Tibial artery (tissue), 4 donors: ENCODE measurements around the gene KIF26B.

Experiments used
- DNase-seq, 2 donors: peaks; one replicate each; pipeline ENCODE4 v3.0.0-alpha.2; 2019
- H3K27ac ChIP-seq, 2 donors: fragments of 200-600 bp; sonication (generic) in 1 of 2; 1 replicate in 1 of 2; 2 replicates in 1 of 2; pipeline ENCODE4 v1.5.1; 2018 to 2019; ENCODE audit warnings: mild to moderate bottlenecking in 1 of 2
- H3K27me3 ChIP-seq, 2 donors: fragments of 200-600 bp; sonication (generic) in 1 of 2; one replicate each; pipeline versions ENCODE4 v1.5.1 to v1.6.0; 2016 to 2019
- H3K36me3 ChIP-seq, 3 donors: fragments of 200-600 bp; sonication (generic) in 2 of 3; one replicate each; pipeline ENCODE4 v1.5.1; 2016 to 2019; ENCODE audit warnings: mild to moderate bottlenecking in 2 of 3
- H3K4me1 ChIP-seq, 4 donors: fragments of 200-600 bp; sonication (generic) in 2 of 4; 1 replicate in 3 of 4; 2 replicates in 1 of 4; pipeline ENCODE4 v1.5.1; 2016 to 2019
- H3K4me3 ChIP-seq, 2 donors: fragments of 200-600 bp; sonication (generic) in 1 of 2; 1 replicate in 1 of 2; 2 replicates in 1 of 2; pipeline ENCODE4 v1.5.1; 2018 to 2019; ENCODE audit warnings: mild to moderate bottlenecking in 2 of 2
- H3K9me3 ChIP-seq, 3 donors: fragments of 200-600 bp; sonication (generic) in 1 of 3; one replicate each; pipeline ENCODE4 v1.5.1; 2016 to 2019
- intact Hi-C: fragments of 100-400 bp; cut with DNase I; formaldehyde crosslinking; loops from one replicate; pipeline ENCODE4 v1.15.0; 2023; ENCODE audit warnings: low total_unique reads
- TF ChIP-seq, protein P1 (sequence below), 2 experiments: fragments of 200-600 bp in 1 of 2; fragments of 450-650 bp in 1 of 2; IDR thresholded peaks; one replicate each; pipeline ENCODE4 v1.5.1; 2017 to 2019; ENCODE audit warnings: antibody characterized with exemption in 2 of 2, mild to moderate bottlenecking in 1 of 2, moderate library complexity in 1 of 2

The KIF26B gene

DNA sequence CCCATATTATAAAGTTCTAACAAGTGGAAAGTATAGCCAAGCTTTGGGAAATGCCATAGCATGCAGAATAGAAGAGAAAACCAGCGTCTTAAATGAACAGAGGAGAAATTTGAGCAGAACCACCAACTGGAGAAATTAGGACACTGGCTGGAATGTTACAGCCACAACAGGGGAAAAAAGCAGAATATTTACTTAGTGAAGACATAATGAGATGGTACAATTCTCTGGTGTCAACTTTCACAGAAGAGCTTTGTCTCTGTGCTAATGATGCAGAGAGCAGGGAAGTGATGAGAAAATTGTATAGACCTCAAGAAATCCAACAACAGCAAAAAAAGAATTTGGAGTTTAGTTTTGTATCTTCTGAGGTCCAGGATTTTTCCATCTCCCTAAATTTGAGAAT lies 249.7 kb downstream of the KIF26B start:
- no peaks in the 10 kb centered on the region for H3K9me3 ChIP-seq
- H3K36me3 ChIP-seq = no peaks in the 10 kb centered on the region
- H3K4me3 ChIP-seq = no peak overlapping the region
- TF ChIP-seq, protein P1, sequence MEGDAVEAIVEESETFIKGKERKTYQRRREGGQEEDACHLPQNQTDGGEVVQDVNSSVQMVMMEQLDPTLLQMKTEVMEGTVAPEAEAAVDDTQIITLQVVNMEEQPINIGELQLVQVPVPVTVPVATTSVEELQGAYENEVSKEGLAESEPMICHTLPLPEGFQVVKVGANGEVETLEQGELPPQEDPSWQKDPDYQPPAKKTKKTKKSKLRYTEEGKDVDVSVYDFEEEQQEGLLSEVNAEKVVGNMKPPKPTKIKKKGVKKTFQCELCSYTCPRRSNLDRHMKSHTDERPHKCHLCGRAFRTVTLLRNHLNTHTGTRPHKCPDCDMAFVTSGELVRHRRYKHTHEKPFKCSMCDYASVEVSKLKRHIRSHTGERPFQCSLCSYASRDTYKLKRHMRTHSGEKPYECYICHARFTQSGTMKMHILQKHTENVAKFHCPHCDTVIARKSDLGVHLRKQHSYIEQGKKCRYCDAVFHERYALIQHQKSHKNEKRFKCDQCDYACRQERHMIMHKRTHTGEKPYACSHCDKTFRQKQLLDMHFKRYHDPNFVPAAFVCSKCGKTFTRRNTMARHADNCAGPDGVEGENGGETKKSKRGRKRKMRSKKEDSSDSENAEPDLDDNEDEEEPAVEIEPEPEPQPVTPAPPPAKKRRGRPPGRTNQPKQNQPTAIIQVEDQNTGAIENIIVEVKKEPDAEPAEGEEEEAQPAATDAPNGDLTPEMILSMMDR (IDR thresholded peaks at IDR 0.05) = no peak
- no peaks in the 10 kb centered on the region for H3K27me3 ChIP-seq
- no peaks in the 10 kb centered on the region for H3K4me1 ChIP-seq
- DNase-seq = no peak
- H3K27ac ChIP-seq = no peak overlapping the region
- intact Hi-C loops = no loop called here

DNA sequence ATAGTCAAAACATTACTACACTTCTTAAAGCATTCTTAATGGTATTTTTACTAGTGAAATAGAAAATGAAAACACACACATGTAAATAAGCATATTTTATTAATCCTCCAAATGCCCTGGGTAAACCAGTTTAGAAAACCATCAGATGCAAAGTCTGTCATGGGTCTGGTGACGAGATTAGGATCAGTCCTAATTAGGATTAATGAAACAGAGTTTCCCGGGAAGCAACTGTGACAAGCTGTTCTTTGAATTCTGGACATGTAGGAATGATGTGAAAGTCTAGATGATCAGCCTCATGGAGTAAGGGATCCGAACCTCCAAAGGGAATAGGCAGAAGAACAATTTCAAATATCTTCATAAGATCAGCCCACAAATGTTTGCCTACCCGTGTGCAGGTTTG lies 250.2 kb downstream of the KIF26B start:
- TF ChIP-seq, protein P1 (IDR thresholded peaks at IDR 0.05) = no peak
- no peaks in the 10 kb centered on the region for H3K4me1 ChIP-seq
- H3K9me3 ChIP-seq = no peaks in the 10 kb centered on the region
- no peak for DNase-seq
- H3K27ac ChIP-seq = no peak overlapping the region
- intact Hi-C loops = no loop called here
- no peaks in the 10 kb centered on the region for H3K36me3 ChIP-seq
- no peak overlapping the region for H3K4me3 ChIP-seq
- H3K27me3 ChIP-seq = no peaks in the 10 kb centered on the region

DNA sequence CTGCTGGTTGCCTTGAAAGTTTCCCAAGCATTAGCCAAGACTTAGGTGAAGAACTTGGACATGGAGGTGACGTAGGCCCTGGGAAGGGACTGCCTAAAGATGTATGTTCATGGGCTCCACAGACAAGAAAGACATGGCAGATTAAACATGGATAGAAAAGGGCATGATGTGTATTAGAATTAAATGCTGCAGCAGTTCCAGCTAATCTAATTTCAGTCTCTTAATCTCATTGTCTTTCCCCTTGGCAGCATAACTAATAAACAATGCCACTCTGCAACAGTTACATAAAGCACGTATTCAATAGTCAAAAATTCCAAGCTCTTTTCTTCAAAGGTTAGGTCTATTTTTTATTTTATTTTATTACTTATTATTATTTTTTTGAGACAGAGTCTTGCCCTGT lies 251.6 kb downstream of the KIF26B start:
- no peaks in the 10 kb centered on the region for H3K27me3 ChIP-seq
- no peak overlapping the region for H3K4me3 ChIP-seq
- no peak for DNase-seq
- intact Hi-C loops = no loop called here
- H3K36me3 ChIP-seq = no peaks in the 10 kb centered on the region
- TF ChIP-seq, protein P1 (IDR thresholded peaks at IDR 0.05) = no peak
- no peak overlapping the region for H3K27ac ChIP-seq
- H3K4me1 ChIP-seq = no peaks in the 10 kb centered on the region
- H3K9me3 ChIP-seq = no peaks in the 10 kb centered on the region

DNA sequence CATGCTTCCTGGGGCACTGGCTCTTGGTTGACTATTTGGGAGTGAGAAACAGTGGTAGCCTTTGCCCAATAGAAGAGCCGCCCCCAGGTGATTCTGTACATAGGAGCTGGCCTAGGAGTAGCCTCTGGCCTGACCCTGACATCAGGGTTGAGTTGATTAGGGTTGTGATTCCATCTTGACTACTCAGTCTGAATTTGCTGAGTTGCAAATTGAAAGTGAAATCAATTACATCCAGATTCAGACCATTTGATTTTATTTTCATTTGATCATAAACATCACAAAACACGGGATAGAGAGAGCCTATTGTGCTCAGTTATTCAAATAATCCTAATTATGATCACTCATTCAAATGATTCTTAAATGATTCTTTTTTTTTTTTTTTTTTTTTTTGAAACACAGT lies 253.2 kb downstream of the KIF26B start:
- H3K27ac ChIP-seq = no peak overlapping the region
- no peaks in the 10 kb centered on the region for H3K9me3 ChIP-seq
- DNase-seq = no peak
- no peaks in the 10 kb centered on the region for H3K36me3 ChIP-seq
- H3K4me1 ChIP-seq = no peaks in the 10 kb centered on the region
- intact Hi-C loops = no loop called here
- H3K27me3 ChIP-seq = no peaks in the 10 kb centered on the region
- no peak overlapping the region for H3K4me3 ChIP-seq
- TF ChIP-seq, protein P1 (IDR thresholded peaks at IDR 0.05) = no peak

DNA sequence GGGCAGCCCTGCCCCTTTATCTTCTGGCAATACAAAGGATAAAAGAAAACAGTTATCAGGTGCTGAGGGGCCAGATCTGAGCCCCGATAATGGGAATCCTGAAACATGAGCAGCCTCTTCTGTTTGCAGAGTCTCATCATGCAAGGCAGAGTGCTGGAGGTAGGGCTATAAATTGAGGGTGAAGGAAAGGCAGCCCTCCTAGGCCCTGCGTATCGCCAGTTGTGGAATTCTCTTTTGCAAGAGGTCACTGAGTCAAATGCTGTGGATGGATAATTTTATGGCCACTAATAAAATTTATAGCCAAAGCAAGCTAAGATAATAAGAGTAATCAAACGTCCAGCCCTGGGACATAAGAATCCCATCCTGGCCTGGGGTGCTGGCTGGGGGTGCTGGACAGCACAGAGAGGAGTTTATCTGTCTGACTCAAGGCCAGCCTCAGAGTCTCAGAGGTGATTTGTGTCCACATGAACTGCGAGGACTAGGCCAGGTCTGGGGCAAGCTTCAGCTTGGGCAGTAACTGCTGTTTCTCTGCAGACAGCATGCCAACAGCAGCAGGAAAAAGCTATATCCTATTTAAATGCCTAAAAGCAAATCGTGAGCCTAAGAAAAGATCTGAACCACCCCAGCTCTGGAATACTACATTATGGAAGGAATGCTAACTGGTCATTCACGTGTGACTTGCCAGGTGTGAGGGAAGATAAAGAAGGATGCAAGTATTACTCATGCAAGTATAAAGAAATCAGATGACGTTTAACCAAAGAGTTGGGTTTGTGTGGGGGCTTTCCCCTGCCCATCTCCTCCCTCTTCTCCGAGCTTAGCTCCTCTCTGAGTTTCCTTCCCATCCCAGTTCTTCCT lies 254.8 kb downstream of the KIF26B start:
- Histone ChIP-seq H3K4me3 (no peak overlapping the region), H3K27me3 (no peaks in the 10 kb centered on the region), H3K27ac (no peak overlapping the region), H3K36me3 (no peaks in the 10 kb centered on the region), H3K9me3 (no peaks in the 10 kb centered on the region), H3K4me1 (no peaks in the 10 kb centered on the region)
- TF ChIP-seq, protein P1 (IDR thresholded peaks at IDR 0.05) = no peak
- intact Hi-C loops = no loop called here
- DNase-seq = no peak
